ENCODE measurements around the gene SPATS1.
"Not testable (repeated sequence)": the region's sequence is repeated elsewhere in the genome, so short reads cannot be mapped to it uniquely, and the experiment has no call there.

- TF ChIP-seq EZH2 (IDR thresholded peaks at IDR 0.05; ENCODE audit: borderline replicate concordance, insufficient read depth, low read depth, low read length, poor library complexity, severe bottlenecking); CTCF (IDR thresholded peaks at IDR 0.05): not testable (repeated sequence)
Measured at GRCh38 chr6:44350650-44350994, 8.2 kb downstream of the SPATS1 start.
